Type B pancreatic cell (in vitro differentiated cells): ENCODE results near the gene SLC3A2. TPM values are rescaled to one million over a fixed set of nuclear protein-coding genes. Genes with fewer than 3 reads are reported as not detected.
A peak's percentile ranks its signal among the peaks of the same experiment; 100 is the strongest.

Source experiments
- DNase-seq: peaks from one replicate; pipeline ENCODE4 v3.0.0; 2021; ENCODE audit warnings: mixed read lengths; ENCODE audit not compliant: unreplicated experiment; ENCODE audit errors: extremely low spot score
- H3K27ac Mint-ChIP-seq: 2 replicates; pipeline ENCODE4 v1.8.0; 2021; ENCODE audit warnings: mild to moderate bottlenecking, mixed read lengths
- H3K27me3 Mint-ChIP-seq: 2 replicates; pipeline ENCODE4 v1.8.0; 2021; ENCODE audit warnings: mixed read lengths
- H3K36me3 Mint-ChIP-seq: 2 replicates; pipeline ENCODE4 v1.8.0; 2021; ENCODE audit warnings: mixed read lengths
- H3K4me1 Mint-ChIP-seq: one replicate; pipeline ENCODE4 v1.8.0; 2021; ENCODE audit warnings: mixed read lengths; ENCODE audit not compliant: unreplicated experiment
- H3K4me3 Mint-ChIP-seq: 2 replicates; pipeline ENCODE4 v1.8.0; 2021; ENCODE audit warnings: mild to moderate bottlenecking, mixed read lengths
- H3K9me3 Mint-ChIP-seq: 2 replicates; pipeline ENCODE4 v1.8.0; 2021; ENCODE audit warnings: mixed read lengths
- CTCF ChIP-seq: fragments of 200-600 bp; sonication (generic); conservative IDR thresholded peaks from 2 replicates; pipeline ENCODE4 v1.5.0; 2021; ENCODE audit warnings: antibody characterized with exemption, mild to moderate bottlenecking
- total RNA-seq: library from RNA; stranded (reverse); gene quantifications from 2 replicates; pipeline ENCODE4 v1.2.1, GENCODE V29; 2021; ENCODE audit warnings: low replicate concordance

SLC3A2 gene
- total RNA-seq, 1 donor from 2014 or later: 190 TPM

- peak within 1 kb of the TSS; percentile 72 for H3K4me3 Mint-ChIP-seq
- peak within 1 kb of the TSS; percentile 87 for H3K27ac Mint-ChIP-seq
- TF ChIP-seq CTCF: no peak
- no peaks in the 10 kb centered on the region for H3K36me3 Mint-ChIP-seq
- no peak for DNase-seq
- peaks cover 28% of the 10 kb centered on the region for H3K4me1 Mint-ChIP-seq
- H3K9me3 Mint-ChIP-seq: no peaks in the 10 kb centered on the region
- H3K27me3 Mint-ChIP-seq: peaks cover 41% of the 10 kb centered on the region
Measured at GRCh38 chr11:62921201-62921572, 40.5 kb downstream of the SLC3A2 start, which contains the start of gene CHRM1. TSS of gene CHRM1 (minus strand) at chr11:62921363. CDS start at chr11:62911100, 10,263 bp downstream.

DNA sequence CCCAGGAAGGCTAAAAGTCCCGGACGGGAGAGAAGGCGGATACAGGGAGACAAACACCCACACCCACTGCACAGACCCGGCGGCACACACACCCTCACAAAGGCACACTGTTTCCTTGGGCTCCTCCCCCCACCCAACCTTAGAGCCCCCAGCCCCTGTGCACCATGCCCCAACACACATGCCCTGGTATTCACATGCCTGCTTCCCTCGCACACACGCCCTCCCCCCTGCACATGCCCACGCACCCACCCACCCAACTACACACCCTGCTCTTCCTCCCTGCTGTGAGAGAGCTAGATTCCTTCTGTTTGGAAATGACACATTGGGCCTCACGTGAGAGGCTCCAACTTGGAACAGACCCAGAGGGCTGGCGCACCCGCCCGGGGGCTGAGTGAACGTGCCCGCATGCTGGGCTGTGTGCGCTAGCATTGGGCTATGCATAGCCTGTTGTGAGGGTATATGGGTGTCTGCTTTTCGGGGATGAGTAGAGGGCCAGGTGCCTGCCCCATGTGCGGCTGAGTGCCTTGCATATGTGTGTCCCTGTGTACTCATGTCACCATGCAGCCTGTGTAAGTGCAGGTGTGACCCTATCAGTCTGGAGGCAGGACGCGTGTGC is 41.0 kb downstream of the SLC3A2 start:
- Mint-ChIP-seq H3K36me3 (no peaks in the 10 kb centered on the region), H3K9me3 (no peaks in the 10 kb centered on the region), H3K4me1 (peaks cover 28% of the 10 kb centered on the region), H3K27ac (peak overlapping the region; percentile 87), H3K27me3 (peaks cover 46% of the 10 kb centered on the region), H3K4me3 (peak overlapping the region; percentile 72)
- no peak for TF ChIP-seq CTCF
- DNase-seq: no peak

GRCh38 chr11:62922189-62922589 is 41.5 kb downstream of the SLC3A2 start:
- TF ChIP-seq CTCF: no peak
- no peak for DNase-seq
- Mint-ChIP-seq H3K36me3 (no peaks in the 10 kb centered on the region), H3K9me3 (no peaks in the 10 kb centered on the region), H3K4me1 (peaks cover 28% of the 10 kb centered on the region), H3K27me3 (peaks cover 49% of the 10 kb centered on the region), H3K4me3 (peak overlapping the region; percentile 72), H3K27ac (peak overlapping the region; percentile 87)

- no peak for DNase-seq
- peak overlapping the region; percentile 87 for H3K27ac Mint-ChIP-seq
Measured at GRCh38 chr11:62922653-62923431, 42.1 kb downstream of the SLC3A2 start.

More at GRCh38 chr11:62922653-62923431, 42.1 kb downstream of the SLC3A2 start:
- Mint-ChIP-seq H3K36me3 (no peaks in the 10 kb centered on the region), H3K27me3 (peaks cover 56% of the 10 kb centered on the region), H3K9me3 (no peaks in the 10 kb centered on the region), H3K4me1 (peaks cover 34% of the 10 kb centered on the region), H3K4me3 (peak overlapping the region; percentile 72)
- TF ChIP-seq CTCF: peak; percentile 69
